Gastroesophageal sphincter (tissue), 4 donors: ENCODE measurements around the gene CIRBP. TPM values are rescaled to one million over a fixed set of nuclear protein-coding genes. Genes with fewer than 3 reads are reported as not detected.

Source experiments
- ATAC-seq: fragments of 150-250 bp; one replicate; pipeline ENCODE4 v1.9.1; 2016; ENCODE audit warnings: mild to moderate bottlenecking, moderate library complexity
- H3K27ac ChIP-seq, 4 donors: fragments of 200-600 bp; sonication (generic) in 3 of 4; 1 replicate in 3 of 4; 2 replicates in 1 of 4; pipeline ENCODE4 v1.5.1; 2016 to 2019
- H3K27me3 ChIP-seq: fragments of 200-600 bp; sonication (generic); one replicate; pipeline ENCODE4 v1.5.1; 2019
- H3K36me3 ChIP-seq, 2 donors: fragments of 200-600 bp; sonication (generic); one replicate each; pipeline ENCODE4 v1.5.1; 2019; ENCODE audit warnings: control low read depth in 1 of 2
- H3K4me1 ChIP-seq, 3 donors: fragments of 200-600 bp; sonication (generic); 1 replicate in 2 of 3; 2 replicates in 1 of 3; pipeline ENCODE4 v1.5.1; 2016 to 2019; ENCODE audit warnings: control low read depth in 2 of 3
- H3K4me3 ChIP-seq, 2 donors: fragments of 200-600 bp; sonication (generic); one replicate each; pipeline ENCODE4 v1.5.1; 2019; ENCODE audit warnings: mild to moderate bottlenecking in 1 of 2, moderate library complexity in 1 of 2
- H3K9me3 ChIP-seq, 3 donors: fragments of 200-600 bp; sonication (generic); one replicate each; pipeline ENCODE4 v1.5.1; 2017 to 2019; ENCODE audit warnings: control low read depth in 2 of 3
- CTCF ChIP-seq, 4 experiments: fragments of 200-600 bp in 2 of 4; fragments of 450-650 bp in 2 of 4; sonication (generic) in 1 of 4; IDR thresholded peaks; one replicate each; pipeline ENCODE4 v1.5.1; 2017 to 2019; ENCODE audit warnings: antibody characterized with exemption in 4 of 4, mild to moderate bottlenecking in 2 of 4, moderate library complexity in 2 of 4
- EP300 ChIP-seq: sonication (generic); formaldehyde crosslinking; IDR thresholded peaks from one replicate; pipeline ENCODE4 v1.6.1; 2017; ENCODE audit warnings: antibody characterized with exemption, mild to moderate bottlenecking
- POLR2A ChIP-seq, 2 donors: fragments of 450-650 bp; IDR thresholded peaks; one replicate each; pipeline ENCODE4 v1.6.1; 2017; ENCODE audit warnings: antibody characterized with exemption in 2 of 2, mild to moderate bottlenecking in 2 of 2, moderate library complexity in 1 of 2
- POLR2AphosphoS5 ChIP-seq: sonication (generic); formaldehyde crosslinking; IDR thresholded peaks from one replicate; pipeline ENCODE4 v1.6.1; 2017; ENCODE audit warnings: antibody characterized with exemption
- WGBS, 2 donors: methylation state at CpG; one replicate each; pipeline ENCODE4 v1.1.5; 2018; ENCODE audit warnings: low coverage in 1 of 2; 5-methylcytosine and 5-hydroxymethylcytosine counted together
- total RNA-seq, 4 donors: library from RNA; depleted of rRNA; stranded (reverse); fragments of >200 nt; gene quantifications; one replicate each; pipeline ENCODE4 v1.1.0, GENCODE V29; 2016

The CIRBP gene
- total RNA-seq, 4 donors from 2014 or later, result 350 to 708 (median 559) TPM

GRCh38 chr19:1275976-1276627, 7.0 kb downstream of the CIRBP start:
- Histone ChIP-seq H3K36me3 (peaks cover 0 to 70% of the 10 kb centered on the region in 2 donors), H3K4me3 (peak overlapping the region; percentile 35 to 72), H3K4me1 (peaks cover 3 to 68% (median 46%) of the 10 kb centered on the region in 3 donors), H3K27ac (peak overlapping the region; percentile 71 to 100 (median 96)), H3K9me3 (no peaks in the 10 kb centered on the region), H3K27me3 (no peaks in the 10 kb centered on the region)
- TF ChIP-seq POLR2AphosphoS5 (no peak), EP300 (no peak), POLR2A (IDR thresholded peaks at IDR 0.05) (peak in 1 of 2 donors; percentile 15), CTCF (IDR thresholded peaks at IDR 0.05) (no peak)
- ATAC-seq, result no peak
- WGBS, 2 donors, result 0 to 34% methylated on average over 4 to 7 of the region's 43 CpGs

GRCh38 chr19:1276628-1277022, 7.5 kb downstream of the CIRBP start:
- Histone ChIP-seq H3K9me3 (no peaks in the 10 kb centered on the region), H3K4me1 (peaks cover 3 to 63% (median 41%) of the 10 kb centered on the region in 3 donors), H3K36me3 (peaks cover 0 to 64% of the 10 kb centered on the region in 2 donors), H3K27ac (peak overlapping the region in 3 of 4 donors; percentile 94 to 100 (median 99)), H3K4me3 (peak overlapping the region in 1 of 2 donors; percentile 72), H3K27me3 (no peaks in the 10 kb centered on the region)
- no peak for ATAC-seq
- no peak for TF ChIP-seq POLR2A (IDR thresholded peaks at IDR 0.05)
- no peak for TF ChIP-seq POLR2AphosphoS5
- no peak for TF ChIP-seq EP300
- no peak for TF ChIP-seq CTCF (IDR thresholded peaks at IDR 0.05)
- 20 to 53% methylated on average over 1 to 2 of the region's 10 CpGs for WGBS, 2 donors

- ATAC-seq, result no peak
- H3K9me3 ChIP-seq, result no peaks in the 10 kb centered on the region
- peak overlapping the region in 2 of 4 donors; percentile 94 to 99 for H3K27ac ChIP-seq
- peaks cover 3 to 59% (median 36%) of the 10 kb centered on the region in 3 donors for H3K4me1 ChIP-seq
- no peaks in the 10 kb centered on the region for H3K27me3 ChIP-seq
- H3K36me3 ChIP-seq, result peaks cover 0 to 60% of the 10 kb centered on the region in 2 donors
- TF ChIP-seq POLR2AphosphoS5, result no peak
- no peak for TF ChIP-seq EP300
- no peak for TF ChIP-seq POLR2A (IDR thresholded peaks at IDR 0.05)
- TF ChIP-seq CTCF (IDR thresholded peaks at IDR 0.05), result no peak
- H3K4me3 ChIP-seq, result no peak overlapping the region
- WGBS, 2 donors, result 90 to 95% methylated on average over 4 to 12 of the region's 15 CpGs
Observed at GRCh38 chr19:1277061-1277460, 7.9 kb downstream of the CIRBP start.

- H3K27me3 ChIP-seq, result peaks cover 5% of the 10 kb centered on the region
- WGBS, 2 donors, result 90 to 100% methylated on average over 1 to 2 of the region's 12 CpGs
- peaks cover 3 to 48% (median 29%) of the 10 kb centered on the region in 3 donors for H3K4me1 ChIP-seq
- no peak overlapping the region for H3K27ac ChIP-seq
- H3K36me3 ChIP-seq, result peaks cover 0 to 50% of the 10 kb centered on the region in 2 donors
- no peak for TF ChIP-seq POLR2AphosphoS5
- no peak for TF ChIP-seq EP300
- no peak for TF ChIP-seq POLR2A (IDR thresholded peaks at IDR 0.05)
- TF ChIP-seq CTCF (IDR thresholded peaks at IDR 0.05), result no peak
- H3K9me3 ChIP-seq, result no peaks in the 10 kb centered on the region
- no peak for ATAC-seq
- H3K4me3 ChIP-seq, result no peak overlapping the region
Observed at GRCh38 chr19:1278074-1278473, 8.9 kb downstream of the CIRBP start.
